ENCODE data around the gene NOTCH4.

DNA sequence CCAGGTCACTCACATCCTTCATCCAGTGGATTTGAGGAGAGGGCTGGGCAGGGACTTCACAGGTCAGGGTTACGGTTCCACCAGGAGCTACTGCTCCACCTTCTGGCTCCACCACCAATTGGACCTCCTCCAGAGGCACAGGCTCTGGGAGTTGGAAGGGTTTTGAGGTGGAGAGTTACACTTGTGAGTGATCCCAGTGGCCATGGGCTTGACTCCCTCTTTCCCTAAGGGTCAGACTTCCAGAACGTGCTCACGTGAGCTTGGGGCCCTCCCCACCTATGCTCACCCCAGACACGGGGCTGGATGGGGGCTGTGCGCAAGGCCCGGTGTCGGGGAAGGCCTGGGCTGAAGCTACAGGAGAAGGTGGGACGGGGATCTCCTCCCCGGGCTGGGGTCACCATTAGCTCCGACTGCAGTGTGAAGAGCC, 41.3 kb downstream of the NOTCH4 start:
- TF ChIP-seq, protein P1, sequence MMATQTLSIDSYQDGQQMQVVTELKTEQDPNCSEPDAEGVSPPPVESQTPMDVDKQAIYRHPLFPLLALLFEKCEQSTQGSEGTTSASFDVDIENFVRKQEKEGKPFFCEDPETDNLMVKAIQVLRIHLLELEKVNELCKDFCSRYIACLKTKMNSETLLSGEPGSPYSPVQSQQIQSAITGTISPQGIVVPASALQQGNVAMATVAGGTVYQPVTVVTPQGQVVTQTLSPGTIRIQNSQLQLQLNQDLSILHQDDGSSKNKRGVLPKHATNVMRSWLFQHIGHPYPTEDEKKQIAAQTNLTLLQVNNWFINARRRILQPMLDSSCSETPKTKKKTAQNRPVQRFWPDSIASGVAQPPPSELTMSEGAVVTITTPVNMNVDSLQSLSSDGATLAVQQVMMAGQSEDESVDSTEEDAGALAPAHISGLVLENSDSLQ (IDR thresholded peaks at IDR 0.05): no peak
- TF ChIP-seq TARDBP (IDR thresholded peaks at IDR 0.05) (no peak), SP1 (IDR thresholded peaks at IDR 0.05) (no peak), BHLHE40 (IDR thresholded peaks at IDR 0.05; ENCODE audit: borderline replicate concordance) (no peak), NFRKB (IDR thresholded peaks at IDR 0.05) (no peak), ELF4 (IDR thresholded peaks at IDR 0.05) (no peak), ZNF384 (IDR thresholded peaks at IDR 0.05) (no peak), ARNT (IDR thresholded peaks at IDR 0.05) (no peak), FOXK2 (IDR thresholded peaks at IDR 0.05) (no peak)
